ENCODE results near the gene ERVW-1.

DNA sequence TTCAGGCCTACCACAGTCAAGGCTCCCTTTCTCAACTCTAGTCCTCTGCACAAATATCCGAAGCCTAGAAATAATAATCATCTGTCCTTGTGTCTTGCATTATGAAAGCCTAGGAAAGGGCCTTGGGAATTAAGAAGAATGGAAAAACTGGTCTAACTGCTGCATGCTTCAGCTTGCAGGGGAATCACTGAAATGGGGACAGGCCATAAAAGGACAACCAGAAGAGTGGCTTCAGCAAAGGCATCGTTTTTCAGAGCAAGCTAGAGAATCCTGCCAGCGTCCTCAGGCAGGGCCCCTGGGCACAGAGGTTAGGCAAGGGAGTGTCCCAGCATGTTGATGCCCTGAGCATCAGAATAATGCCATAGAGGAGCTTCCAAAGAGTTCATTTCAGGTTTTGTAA is 13.2 kb downstream of the ERVW-1 start:
- TF ChIP-seq CTCF (IDR thresholded peaks at IDR 0.05), result no peak
- TF ChIP-seq POLR2A (IDR thresholded peaks at IDR 0.05), result no peak
- TF ChIP-seq POLR2AphosphoS5 (IDR thresholded peaks at IDR 0.05; ENCODE audit: insufficient read depth in 1 of 2, low read depth in 1 of 2), result peak in 1 of 2 donors; percentile 78
